Psoas muscle (tissue), 8 donors: Measurements from ENCODE around the gene CRBN. TPM values are rescaled to one million over a fixed set of nuclear protein-coding genes. Genes with fewer than 3 reads are reported as not detected.

Source experiments
- ATAC-seq, 4 donors: fragments of 200-7000 bp; cut with Tn5 transposase; one replicate each; pipeline ENCODE4 v1.9.1; 2020; ENCODE audit warnings: moderate library complexity in 3 of 4, mild to moderate bottlenecking in 2 of 4
- DNase-seq, 2 donors: peaks; one replicate each; pipeline ENCODE4 v3.0.0-alpha.2; 2020
- H3K27ac ChIP-seq: fragments of 200-600 bp; one replicate; pipeline ENCODE4 v1.8.0; 2022
- H3K27me3 ChIP-seq, 3 donors: fragments of 200-600 bp in 1 of 3; one replicate each; pipeline versions ENCODE4 v1.6.1 to v1.8.0; 2013 to 2022; ENCODE audit warnings: low read length in 2 of 3, mild to moderate bottlenecking in 2 of 3, moderate library complexity in 1 of 3; ENCODE audit not compliant: insufficient read depth in 3 of 3
- H3K36me3 ChIP-seq, 2 donors: fragments of 200-600 bp in 1 of 2; one replicate each; pipeline versions ENCODE4 v1.6.1 to v1.8.0; 2013 to 2022; ENCODE audit warnings: low read depth in 1 of 2, mild to moderate bottlenecking in 1 of 2, moderate library complexity in 1 of 2; ENCODE audit not compliant: insufficient read depth in 1 of 2
- H3K4me1 ChIP-seq: fragments of 200-600 bp; one replicate; pipeline ENCODE4 v1.8.0; 2022
- H3K4me3 ChIP-seq: fragments of 200-600 bp; one replicate; pipeline ENCODE4 v1.8.0; 2022; ENCODE audit warnings: mild to moderate bottlenecking
- H3K9me3 ChIP-seq: fragments of 200-600 bp; one replicate; pipeline ENCODE4 v1.8.0; 2022
- WGBS, 3 donors: extraction: QIAGEN DNeasy Blood & Tissue Kit; methylation state at CpG; one replicate each; pipeline versions ENCODE4 v1.1.6 to v1.1.7; 2013; 5-methylcytosine and 5-hydroxymethylcytosine counted together
- intact Hi-C, 2 donors: fragments of 100-400 bp; cut with DNase I; formaldehyde crosslinking; loops; one replicate each; pipeline versions ENCODE4 v1.11.0 to v1.14.2; 2022
- polyA plus RNA-seq, 3 donors: library from polyadenylated mRNA; stranded (reverse); fragments of 200-250 nt; gene quantifications; one replicate each; pipeline ENCODE4 v1.2.3, GENCODE V29; 2013
- total RNA-seq, 4 donors: library from RNA; stranded (reverse); fragmentation: NEBNext Ultra II Directional in 2 of 4; extraction: Animal tissue kit (Norgen Biotek cat#: 25700) in 2 of 4; gene quantifications; one replicate each; pipeline versions ENCODE4 v1.2.1 to v1.2.4, GENCODE V29; 2021 to 2023
- TF ChIP-seq, protein P1 (sequence below): fragments of 200-600 bp; IDR thresholded peaks from one replicate; pipeline ENCODE4 v1.8.0; 2022; ENCODE audit warnings: antibody characterized with exemption
- donor health status: healthy with polysubstance abuse.
- donor health status: DM: no; HTN: no; CAD: no; lungs with moderate emphysema.
- donor health status: Bipolar disorder and iron deficiency.
- donor health status: healthy.
- donor health status: DM: yes; HTN: yes; CAD: no.
- donor health status: DM: no; HTN: no; CAD: no.
- donor health status: DM: no; HTN: no; CAD: no.
- donor health status: DM: yes; HTN: yes; CAD: no.

The CRBN gene
- total and polyA plus RNA-seq, 7 donors = 17.9 to 55.2 (median 40.6) TPM

DNA sequence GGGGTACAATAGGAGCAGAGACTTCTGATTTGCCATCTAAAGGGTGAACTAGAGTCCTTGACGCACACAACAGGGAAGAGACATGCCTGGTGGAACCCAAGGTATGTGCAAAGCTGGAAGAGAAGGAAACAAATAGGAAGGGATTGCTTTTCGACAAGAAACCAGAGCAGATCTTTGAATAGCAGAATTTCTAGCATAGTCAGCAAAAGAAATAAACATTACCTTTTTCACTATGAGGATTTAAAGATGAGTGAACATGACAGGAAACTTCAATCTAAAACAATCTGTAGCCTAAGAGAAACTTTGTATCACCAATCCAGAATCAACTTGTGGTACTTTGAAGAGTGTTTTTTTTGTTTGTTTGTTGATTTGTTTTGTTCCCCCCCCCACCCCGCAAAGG lies 74.2 kb downstream of the CRBN start:
- Histone ChIP-seq H3K36me3 (no peaks in the 10 kb centered on the region), H3K27ac (no peak overlapping the region), H3K4me1 (no peaks in the 10 kb centered on the region), H3K4me3 (no peak overlapping the region), H3K9me3 (no peaks in the 10 kb centered on the region), H3K27me3 (peaks cover 0 to 2% (median 0%) of the 10 kb centered on the region in 3 donors)
- TF ChIP-seq, protein P1, sequence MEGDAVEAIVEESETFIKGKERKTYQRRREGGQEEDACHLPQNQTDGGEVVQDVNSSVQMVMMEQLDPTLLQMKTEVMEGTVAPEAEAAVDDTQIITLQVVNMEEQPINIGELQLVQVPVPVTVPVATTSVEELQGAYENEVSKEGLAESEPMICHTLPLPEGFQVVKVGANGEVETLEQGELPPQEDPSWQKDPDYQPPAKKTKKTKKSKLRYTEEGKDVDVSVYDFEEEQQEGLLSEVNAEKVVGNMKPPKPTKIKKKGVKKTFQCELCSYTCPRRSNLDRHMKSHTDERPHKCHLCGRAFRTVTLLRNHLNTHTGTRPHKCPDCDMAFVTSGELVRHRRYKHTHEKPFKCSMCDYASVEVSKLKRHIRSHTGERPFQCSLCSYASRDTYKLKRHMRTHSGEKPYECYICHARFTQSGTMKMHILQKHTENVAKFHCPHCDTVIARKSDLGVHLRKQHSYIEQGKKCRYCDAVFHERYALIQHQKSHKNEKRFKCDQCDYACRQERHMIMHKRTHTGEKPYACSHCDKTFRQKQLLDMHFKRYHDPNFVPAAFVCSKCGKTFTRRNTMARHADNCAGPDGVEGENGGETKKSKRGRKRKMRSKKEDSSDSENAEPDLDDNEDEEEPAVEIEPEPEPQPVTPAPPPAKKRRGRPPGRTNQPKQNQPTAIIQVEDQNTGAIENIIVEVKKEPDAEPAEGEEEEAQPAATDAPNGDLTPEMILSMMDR = no peak
- intact Hi-C loops = no loop called here
- DNase-seq (no peak), ATAC-seq (no peak)
- 85 to 91% (median 90%) methylated on average over 3 of the region's 3 CpGs for WGBS, 3 donors

DNA sequence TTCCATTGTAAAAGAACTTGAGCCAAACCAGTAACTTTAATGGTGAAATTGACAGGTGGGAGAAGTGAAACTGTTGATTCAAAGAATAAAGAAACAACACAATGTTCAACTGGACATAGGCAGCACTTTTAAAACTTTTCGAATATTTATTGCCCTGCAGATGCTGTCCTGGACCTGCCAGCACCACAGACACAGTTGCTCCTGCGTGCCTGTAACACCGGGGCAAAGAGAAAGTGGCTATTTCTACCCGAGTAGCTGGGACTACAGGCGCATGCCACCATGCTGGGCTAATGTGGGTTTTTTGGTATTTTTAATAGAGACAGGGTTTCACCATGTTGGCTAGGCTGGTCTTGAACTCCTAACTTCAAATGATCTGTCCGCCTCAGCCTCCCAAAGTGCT lies 76.7 kb downstream of the CRBN start:
- Histone ChIP-seq H3K4me3 (no peak overlapping the region), H3K9me3 (no peaks in the 10 kb centered on the region), H3K36me3 (no peaks in the 10 kb centered on the region), H3K4me1 (no peaks in the 10 kb centered on the region), H3K27ac (no peak overlapping the region), H3K27me3 (peaks cover 0 to 2% (median 0%) of the 10 kb centered on the region in 3 donors)
- DNase-seq = no peak
- ATAC-seq = no peak
- 73 to 84% (median 76%) methylated on average over 6 of the region's 6 CpGs for WGBS, 3 donors
- intact Hi-C loops = no loop called here
- TF ChIP-seq, protein P1 = no peak

DNA sequence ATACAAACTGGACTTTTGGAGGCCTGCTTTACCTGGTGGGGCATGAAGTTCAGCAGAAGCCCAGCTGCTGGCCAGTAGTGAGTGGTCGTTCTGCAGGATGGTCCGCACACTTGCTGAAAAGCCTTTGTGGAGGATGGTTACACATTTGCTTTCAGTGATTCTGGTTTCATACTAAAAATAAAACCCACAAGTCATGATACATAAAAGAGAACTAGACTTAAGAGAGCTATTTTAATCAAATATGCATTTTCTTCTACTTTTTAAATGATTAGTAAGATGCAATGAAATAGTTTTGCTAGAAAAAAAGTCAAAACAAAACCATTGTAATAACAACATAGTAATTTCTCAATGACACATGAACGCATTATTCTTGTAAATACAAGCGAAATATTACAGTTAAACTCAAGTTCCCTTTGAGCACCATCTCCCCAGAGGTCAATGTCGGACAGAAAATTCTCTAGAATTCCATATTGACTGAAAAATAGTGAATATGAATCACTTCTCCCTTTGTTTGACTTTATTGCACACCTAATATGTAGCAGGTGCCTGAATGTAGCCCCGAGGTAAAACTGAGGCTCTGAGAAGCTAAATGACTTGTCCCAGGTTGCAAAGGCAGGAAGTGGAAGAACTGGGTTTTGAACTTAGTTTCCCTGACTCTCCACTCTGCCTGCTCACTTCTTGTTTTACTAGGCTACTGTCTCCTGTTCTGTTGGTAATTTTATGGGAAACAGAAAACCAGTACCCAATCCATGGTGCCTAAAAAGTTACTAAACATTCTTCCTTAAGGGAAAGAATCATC lies 77.6 kb downstream of the CRBN start:
- WGBS, 3 donors = 83 to 87% (median 85%) methylated on average over 6 of the region's 6 CpGs
- H3K4me1 ChIP-seq = no peaks in the 10 kb centered on the region
- no peak overlapping the region for H3K4me3 ChIP-seq
- TF ChIP-seq, protein P1 = no peak
- DNase-seq (no peak), ATAC-seq (no peak)
- intact Hi-C loops = no loop called here
- H3K36me3 ChIP-seq = no peaks in the 10 kb centered on the region
- H3K27me3 ChIP-seq = peaks cover 0 to 2% (median 0%) of the 10 kb centered on the region in 3 donors
- H3K9me3 ChIP-seq = no peaks in the 10 kb centered on the region
- no peak overlapping the region for H3K27ac ChIP-seq

Other genes with a start within 250 kb of the CRBN start
- under 1 TPM in 1 of 4 donors, not detected in 3; 0.19 TPM for gene IL5RA, start 69.3 kb downstream of the CRBN start, total RNA-seq
- under 1 TPM in 1 of 3 donors, not detected in 2; 0.08 TPM for gene IL5RA, start 69.3 kb downstream of the CRBN start, polyA plus RNA-seq
- gene TRNT1, start 52.8 kb downstream of the CRBN start, total RNA-seq = 10 to 100 TPM; 12.2 to 16.2 (median 15.0) TPM
- gene TRNT1, start 52.8 kb downstream of the CRBN start, polyA plus RNA-seq = 10 to 100 TPM; 13.1 to 31.3 (median 21.2) TPM